ENCODE results near the gene EPHA6.
"Not testable (repeated sequence)": the region's sequence is repeated elsewhere in the genome, so short reads cannot be mapped to it uniquely, and the experiment has no call there.

EPHA6 gene

DNA sequence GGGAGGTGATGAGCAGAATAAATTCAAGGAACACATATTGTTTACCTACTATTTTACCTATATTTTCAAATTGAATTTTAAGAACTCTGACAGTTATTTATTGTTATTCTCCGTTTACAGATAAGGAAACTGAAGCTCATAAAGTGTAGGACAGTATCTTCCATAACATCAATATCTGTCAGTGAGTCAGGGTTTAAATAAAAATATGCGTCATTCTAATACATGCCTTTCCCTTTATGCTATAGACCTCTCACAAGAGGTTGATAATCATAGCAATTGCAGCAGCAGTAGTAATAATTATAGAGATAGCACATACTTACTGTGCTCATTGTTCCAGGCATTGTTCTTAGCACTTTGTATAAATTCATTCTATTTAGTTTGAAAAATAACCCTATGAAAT lies 101.1 kb downstream of the EPHA6 start:
- DNase-seq (ENCODE audit: low spot score) = no peak

DNA sequence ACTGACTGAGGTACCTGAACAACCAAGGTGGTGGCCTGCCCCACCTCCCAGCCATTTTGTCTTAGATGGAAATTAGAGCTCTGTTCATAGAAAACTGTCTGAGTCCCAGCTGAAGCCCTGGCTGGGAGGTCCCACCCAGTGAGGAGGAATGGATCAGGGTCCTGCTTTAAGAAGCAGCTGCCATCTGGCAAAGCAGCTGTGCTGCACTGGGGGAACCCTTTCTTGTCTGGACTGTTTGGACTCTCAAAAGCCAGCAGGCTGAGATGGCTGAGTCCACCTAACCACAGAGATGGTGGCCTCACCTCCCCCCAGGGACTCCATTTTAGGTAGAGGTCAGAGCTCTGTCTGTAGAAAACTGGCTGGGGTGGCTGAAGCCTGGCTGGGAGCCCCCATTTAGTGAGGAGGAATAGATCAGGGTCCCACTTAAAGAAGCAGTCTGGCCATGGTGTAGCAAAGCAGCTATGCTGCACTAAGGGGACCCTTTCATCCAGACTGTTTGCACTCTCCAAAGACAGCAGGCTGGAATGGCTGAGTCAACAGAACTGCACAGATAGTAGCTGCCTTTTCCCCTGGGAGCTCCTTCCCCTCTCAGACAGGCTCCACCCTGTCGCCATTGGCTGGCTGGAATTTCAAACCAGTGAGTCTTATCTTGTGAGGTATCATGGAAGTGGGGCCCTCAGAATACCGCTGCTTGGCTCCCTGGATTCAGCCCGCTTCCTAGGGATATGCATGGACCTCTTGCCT lies 116.9 kb downstream of the EPHA6 start:
- DNase-seq (ENCODE audit: low spot score) = no peak

DNA sequence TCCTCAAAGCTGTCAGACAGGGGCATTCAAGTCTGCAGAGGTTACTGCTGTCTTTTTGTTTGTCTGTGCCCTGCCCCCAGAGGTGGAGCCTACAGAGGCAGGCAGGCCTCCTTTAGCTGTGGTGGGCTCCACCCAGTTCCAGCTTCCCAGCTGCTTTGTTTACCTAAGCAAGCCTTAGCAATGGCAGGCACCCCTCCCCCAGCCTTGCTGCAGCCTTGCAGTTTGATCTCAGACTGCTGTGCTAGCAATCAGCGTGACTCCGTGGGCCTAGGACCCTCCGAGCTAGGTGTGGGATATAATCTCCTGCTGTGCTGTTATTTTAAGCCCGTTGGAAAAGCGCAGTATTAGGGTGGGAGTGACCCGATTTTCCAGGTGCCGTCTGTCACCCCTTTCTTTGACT lies 127.7 kb downstream of the EPHA6 start:
- not testable (repeated sequence) for DNase-seq (ENCODE audit: low spot score)

DNA sequence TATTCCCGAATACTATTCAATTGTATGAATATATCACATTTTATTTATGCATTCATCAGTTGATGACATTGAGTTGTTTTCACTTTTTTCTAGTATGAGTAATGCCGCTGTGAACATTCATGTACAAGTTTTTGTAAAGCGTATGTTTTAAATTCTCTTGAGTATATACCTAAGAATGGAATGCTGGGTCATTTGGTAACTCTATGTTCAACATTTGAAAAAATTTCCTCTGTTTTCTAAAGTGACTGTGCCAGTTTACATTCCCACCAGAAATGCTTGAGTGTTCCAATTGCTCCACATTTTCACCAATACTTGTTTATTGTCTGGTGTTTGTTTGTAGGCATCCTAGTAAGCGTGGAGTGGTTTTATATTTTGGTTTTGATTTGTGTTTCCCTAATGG lies 144.5 kb downstream of the EPHA6 start:
- no peak for DNase-seq (ENCODE audit: low spot score)

DNA sequence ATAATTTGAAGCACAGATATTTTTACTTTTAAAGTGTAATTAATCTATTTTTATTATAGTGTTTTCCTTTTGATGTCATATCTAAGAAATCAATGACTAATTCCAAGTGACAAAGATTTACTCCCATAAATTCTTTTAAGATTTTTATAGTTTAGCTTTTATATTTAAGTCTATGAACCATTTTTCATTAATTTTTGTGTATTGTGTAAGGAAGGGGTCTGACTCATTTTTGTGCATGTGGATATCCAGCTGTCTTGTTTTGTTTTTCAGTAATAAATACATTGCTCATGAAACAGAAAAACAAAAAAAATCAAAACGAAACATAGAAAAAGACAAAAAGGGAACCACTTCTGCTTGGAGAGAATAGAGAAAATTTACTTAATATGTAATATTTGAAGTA lies 145.1 kb downstream of the EPHA6 start:
- no peak for DNase-seq (ENCODE audit: low spot score)

DNA sequence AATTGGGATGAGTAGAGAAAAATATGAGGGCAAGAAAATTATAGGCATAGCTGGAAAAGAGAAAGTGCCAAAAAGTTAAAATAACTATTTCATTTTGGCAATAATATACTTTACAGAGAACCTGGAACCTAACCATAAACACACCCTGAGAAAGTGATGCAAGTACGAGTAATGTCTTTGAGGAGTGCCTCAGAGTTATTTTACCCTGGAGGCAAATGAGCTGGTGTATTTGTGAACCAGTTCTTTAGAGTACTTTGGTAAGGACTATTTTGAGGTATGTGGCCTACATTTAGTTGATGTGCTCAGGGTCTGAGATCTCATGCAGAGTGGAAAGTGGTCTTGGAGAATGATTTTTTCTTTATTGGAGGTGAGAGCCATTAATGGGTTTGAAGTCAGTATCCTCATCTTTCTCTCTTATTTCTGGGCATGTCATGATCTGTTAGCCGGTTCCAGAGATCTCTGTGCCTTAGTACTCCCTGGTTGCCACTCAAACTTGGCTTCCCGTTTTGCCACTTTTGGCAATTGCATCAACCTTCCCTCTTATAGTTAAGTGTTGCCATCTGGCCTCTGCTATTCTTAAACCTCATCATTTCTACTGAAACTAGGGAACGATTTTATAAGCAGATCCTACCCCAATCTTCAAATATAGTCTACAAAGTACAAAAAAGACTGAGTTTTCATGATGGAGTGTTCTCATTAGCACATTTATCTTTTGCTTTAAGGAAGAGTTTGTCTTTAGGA lies 145.7 kb downstream of the EPHA6 start:
- DNase-seq (ENCODE audit: low spot score) = no peak

DNA sequence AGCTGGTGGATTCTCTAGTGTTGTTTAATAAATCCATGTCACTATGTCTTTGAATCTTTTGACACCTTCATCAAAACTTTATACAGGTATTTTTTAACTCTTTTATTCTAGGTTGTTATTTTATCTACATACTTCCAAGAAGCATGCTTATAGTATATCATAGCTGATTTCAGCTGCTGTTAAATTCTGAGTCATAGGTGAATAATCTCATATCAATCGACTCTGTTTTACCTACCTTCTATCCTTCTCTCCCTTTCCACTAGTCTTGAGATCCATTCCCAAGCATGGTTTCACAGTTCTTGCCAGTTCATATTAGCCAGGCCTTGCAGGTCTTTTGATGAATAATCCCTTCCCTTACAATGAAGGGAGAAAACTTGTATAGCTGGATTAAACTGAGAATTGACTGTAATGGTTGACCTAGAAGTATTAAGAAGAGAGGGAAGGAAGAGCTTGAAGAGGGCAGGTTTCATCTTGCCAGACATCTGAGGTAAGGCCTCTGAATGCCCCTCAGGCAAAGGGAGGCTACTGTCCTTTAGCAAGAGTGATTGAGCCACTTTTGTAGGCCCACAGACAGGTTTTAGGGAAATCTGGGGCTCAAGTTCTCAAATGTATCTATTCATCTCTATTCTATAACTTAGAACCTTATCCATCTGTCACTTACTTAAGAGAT lies 146.4 kb downstream of the EPHA6 start:
- no peak for DNase-seq (ENCODE audit: low spot score)

DNA sequence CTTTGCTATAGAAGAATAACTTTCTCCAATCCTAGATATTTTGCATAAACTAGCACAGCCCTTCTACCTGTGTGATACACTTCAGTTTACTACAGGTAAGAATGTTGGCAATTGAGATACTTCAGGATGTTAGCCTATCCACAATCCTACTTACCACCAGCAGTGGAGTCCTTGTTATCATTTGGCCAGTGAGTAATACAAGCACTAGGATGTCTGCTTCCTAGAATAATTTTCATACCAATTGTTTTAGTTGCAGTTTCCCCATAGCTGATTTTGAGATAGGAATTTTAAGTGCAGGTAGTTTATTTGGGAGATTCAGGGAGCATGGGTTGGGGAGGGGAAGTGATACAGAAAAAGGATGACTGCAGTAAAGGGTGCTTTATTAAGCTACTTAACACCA lies 147.2 kb downstream of the EPHA6 start:
- no peak for DNase-seq (ENCODE audit: low spot score)

DNA sequence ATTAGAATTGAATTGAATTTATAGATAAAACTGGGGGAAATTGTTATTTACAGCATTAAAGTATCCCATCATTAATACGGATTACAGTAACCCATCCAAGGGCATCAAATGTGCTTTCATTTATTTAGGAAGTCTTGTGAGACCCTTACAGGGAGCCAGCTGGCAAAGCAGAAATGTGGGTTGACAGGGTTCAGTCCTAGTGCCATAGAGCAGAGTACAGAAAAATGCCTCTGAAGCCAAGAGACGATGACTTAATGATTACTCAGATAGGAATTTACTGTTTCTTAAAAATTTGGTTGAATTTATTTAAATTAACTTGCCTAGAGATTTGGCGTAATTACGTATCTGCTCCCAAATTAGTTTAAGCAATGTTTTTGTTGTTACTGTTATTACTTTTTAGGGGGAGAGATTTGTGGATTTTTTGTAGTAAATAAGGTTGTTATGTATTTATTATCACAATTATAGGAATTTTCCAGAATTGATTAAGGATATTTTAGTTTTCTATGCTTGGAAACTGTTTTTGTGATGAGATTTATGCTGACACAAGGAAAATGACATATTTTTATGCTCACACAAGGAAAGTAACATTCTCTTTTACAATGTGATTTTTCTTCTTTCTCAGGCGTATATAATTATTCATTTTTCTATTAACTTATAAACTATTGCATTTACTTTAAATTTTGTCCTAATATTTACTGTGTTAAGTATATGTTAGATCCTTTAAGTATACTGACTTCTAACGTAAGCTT lies 152.0 kb downstream of the EPHA6 start:
- no peak for DNase-seq (ENCODE audit: low spot score)

DNA sequence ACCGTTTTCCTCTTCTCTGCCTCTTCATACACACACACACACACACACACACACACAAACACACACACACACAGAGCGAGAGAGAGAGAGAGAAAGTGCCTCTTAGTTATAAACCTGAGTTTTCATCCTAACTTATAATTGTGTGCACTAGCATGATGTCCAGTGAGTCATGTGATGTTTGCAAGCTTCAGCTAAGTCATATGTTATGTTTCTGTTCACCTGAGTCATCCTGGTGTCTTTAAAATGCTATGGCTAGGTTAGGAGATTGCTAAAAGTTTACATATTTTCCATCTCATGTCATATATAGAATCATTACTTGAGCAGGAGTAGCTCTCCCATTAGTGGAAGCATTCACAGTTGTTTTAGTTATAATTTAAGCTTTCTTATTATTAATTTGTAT lies 155.8 kb downstream of the EPHA6 start:
- no peak for DNase-seq (ENCODE audit: low spot score)

DNA sequence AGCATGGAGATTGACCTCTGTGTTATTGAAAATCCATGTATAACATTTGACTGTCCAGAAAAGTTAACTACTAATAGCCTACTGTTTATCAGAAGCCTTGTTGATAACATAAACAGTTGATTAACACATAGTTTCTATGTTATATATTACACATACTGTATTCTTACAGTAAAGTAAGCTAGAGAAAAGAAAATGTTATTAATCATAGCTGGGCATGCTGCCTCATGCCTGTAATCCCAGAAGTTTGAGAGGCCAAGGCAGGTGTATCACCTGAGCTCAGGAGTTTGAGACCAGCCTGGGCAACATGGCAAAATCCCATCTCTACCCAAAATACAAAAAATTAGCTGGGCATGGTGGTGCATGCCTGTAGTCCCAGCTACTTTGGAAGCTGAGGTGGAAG lies 163.3 kb downstream of the EPHA6 start:
- no peak for DNase-seq (ENCODE audit: low spot score)

DNA sequence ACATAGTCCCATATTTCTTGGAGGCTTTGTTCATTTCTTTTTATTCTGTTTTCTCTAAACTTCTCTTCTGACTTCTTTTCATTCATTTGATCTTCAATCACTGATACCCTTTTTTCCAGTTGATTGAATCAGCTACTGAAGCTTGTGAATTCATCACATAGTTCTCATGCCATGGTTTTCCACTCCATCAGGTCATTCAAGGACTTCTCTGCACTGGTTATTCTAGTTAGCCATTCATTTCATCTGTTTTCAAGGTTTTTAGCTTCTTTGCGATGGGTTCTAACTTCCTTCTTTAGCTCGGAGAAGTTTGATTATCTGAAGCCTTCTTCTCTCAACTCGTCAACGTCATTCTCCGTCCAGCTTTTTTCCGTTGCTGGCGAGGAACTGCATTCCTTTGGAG lies 169.3 kb downstream of the EPHA6 start:
- DNase-seq (ENCODE audit: low spot score) = not testable (repeated sequence)

DNA sequence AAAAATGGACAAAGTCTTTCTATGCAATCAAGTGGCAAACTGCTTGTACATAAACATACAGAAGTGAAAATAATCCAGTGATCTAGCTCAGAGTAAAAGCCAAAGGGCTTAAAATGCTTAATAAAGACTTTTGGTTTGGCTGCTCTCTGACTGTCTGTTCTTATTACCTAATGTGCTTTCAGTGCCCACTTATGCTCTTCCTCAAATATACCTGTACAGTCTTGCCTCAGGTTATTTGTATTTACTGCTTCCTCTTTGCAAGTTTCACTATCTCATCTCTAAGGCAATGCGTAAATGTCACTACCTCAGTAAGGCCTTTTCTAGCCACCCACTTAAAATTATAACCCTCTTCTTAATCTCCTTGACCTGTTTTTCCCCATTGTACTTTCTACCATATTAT lies 171.8 kb downstream of the EPHA6 start:
- no peak for DNase-seq (ENCODE audit: low spot score)

DNA sequence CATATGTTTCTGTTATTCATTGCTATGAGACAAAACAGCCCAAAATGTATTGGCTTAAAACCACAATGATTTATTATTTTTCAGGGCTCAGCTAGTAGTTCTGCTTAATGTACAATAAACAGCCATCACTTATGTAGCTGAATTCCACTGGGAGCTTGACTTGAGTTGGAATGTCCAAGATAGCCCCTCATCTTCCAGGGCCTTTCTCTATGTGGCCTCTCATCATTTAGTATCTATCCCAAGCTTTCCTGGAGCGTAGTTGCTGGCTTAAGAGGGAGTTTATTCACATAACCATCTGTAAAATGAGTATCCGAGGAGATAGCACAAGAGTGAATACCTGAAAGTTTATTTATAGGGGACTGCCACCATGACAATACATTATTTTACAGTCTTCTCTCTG lies 176.8 kb downstream of the EPHA6 start:
- no peak for DNase-seq (ENCODE audit: low spot score)

DNA sequence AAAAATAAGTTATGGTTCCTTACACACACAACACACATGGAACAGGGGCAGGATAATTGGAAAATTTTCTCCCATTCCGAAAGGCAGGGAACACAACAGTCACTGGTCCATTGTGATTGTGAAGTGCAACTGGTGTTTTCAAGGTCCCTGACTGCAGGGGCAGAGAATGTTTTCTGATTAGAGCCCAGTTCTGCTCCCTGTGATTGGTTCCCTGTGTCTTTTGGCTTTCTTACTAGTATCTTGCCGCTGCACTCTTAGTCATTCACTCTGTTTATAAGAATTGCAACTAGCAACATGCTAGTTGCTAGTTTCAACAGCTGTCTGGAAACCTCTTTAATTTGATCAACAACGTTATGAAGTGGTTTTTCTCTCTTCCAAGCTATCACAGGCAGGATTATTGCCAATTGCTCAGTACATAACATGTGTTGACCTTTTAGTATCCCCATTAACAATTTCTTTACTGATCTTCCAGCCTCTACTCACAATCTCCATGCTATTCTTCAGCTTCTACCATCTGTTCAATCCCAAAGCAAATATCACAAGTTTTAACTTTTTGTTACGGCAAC lies 177.5 kb downstream of the EPHA6 start:
- no peak for DNase-seq (ENCODE audit: low spot score)

DNA sequence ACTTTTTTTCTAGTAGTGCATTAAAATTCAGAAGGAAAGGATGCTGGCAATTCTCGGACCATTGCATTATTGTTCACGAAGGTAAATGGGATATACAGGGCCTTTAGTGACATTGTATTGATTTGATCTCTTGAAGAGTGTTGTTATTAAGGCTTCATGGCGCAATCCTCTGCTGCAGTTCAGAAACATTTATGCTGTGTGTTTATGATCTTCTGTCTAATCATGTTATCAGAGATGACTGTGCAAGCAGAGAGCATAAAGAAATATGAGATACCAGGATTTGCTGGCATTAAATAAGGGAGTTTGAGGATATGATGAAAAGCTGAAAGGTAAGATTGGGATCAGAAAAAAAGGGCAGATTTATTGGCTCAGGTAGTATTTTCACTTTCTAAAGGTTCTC lies 180.6 kb downstream of the EPHA6 start:
- no peak for DNase-seq (ENCODE audit: low spot score)

DNA sequence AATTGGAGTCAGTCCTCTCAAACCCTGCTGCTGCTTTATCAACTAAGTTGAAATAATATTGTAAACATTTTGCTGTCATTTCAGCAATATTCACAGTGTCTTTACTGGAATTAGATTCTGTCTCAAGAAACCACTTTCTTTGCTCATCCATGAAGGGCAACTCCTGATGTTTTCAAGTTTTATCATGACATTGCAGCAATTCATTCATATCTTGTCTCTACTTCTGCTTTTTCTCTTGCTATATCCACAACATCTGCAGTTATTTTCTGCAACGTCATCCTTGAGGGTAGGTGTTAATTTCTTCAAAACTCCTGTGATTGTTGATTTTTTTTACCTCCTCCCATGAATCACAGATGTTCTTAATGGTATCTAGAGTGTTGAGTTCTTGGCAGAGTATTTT lies 181.6 kb downstream of the EPHA6 start:
- DNase-seq (ENCODE audit: low spot score) = no peak

DNA sequence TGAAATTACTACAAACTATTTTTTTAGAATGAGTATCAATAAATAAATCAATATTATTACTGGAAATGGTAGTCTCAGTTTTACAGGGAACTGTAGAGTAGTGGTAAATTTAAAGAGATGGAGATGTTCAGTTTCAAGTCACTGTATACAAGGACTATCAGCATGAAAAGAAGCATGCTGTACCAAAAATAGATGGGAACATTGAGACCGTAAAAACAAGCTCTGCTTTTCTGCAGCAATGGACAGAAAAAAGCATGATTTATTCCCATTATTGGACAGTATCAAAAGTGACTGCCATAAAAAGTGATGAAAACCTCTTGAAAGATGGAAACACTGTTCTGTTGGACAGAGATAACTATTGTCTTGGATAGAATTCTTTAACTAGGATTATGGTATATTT lies 187.2 kb downstream of the EPHA6 start:
- no peak for DNase-seq (ENCODE audit: low spot score)

DNA sequence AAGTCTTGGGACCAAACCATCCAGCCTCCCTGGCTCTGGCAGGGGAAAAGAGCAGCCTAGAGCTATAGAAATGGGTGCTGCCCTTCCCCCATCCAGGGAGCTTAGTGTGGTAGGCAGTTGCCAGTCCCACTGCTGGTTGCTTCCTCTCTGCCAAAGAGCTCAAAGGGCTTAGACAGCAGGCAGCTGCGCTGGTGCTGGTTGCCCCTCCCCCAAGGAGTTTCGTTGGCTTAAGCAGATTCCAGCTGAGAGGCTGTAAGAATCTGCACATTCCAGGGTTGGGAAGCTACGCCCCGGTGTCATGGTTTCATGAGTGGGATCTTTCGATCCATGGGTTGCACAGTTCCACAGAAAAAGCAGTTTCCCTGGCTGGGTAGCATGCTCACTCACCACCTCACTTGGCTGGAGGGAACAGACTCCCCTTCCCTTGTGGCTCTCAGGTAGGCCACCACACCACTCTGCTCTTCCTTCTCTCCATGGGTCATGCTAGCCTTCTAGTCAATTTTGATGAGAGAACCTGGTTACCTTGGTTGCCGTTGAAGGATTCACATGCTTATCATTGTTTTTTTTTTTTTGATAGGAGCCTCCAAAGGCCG lies 195.1 kb downstream of the EPHA6 start:
- DNase-seq (ENCODE audit: low spot score) = no peak

DNA sequence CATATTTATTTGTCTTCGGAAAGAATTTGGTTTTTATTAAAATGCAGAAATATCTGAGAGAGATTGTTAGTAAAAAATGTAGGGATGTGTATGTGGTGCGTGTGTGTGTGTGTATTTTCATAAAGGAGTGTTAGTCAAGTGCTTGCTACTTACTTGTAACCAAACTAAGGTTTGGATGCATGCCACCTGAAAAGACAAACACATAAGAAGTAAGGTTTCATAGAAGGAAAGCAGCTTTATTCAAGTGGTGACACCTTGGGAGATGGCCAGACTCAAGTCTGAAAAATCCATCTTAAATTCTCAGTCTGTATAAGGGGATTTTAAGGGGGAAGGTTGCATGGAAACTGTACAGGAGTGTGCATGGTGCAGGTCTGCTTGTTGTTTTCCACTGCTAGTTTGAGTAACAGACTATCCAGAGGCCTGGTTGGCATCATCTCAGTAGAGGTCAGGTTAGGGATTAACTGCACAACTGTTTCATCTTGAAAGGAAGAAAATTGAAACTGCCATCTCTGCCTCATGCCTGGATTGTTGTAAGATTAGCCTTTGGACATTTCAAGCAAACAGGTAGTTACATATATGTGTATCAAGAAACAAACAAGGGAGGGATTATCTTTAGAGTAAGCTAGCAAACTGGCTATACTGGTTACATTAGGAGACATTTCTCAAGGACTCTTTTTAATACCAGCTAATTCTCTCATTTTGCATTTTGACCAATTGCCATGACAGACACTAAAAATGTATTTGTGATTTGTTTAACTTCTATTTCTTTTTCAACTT lies 196.7 kb downstream of the EPHA6 start:
- DNase-seq (ENCODE audit: low spot score) = no peak

DNA sequence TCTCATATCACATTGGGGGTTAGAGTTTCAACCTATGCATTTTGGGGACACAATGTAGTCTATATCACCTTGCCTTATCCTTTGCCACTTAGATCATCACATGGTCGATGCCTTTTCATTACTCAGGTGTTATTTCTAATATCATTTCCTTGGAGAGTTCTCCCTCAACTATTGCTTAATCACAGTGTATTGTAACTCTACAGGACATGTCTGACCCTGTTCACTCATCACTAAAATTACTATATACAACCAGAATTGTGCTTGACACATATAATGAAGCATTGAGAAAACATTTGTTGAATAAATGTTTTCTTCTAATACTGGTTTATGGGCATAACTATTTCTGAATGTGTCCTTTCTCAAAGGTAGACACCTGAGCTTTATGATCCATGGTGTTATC lies 207.4 kb downstream of the EPHA6 start:
- no peak for DNase-seq (ENCODE audit: low spot score)
